Hepatocyte (in vitro differentiated cells): ENCODE data around the gene DSCAML1. TPM values are rescaled to one million over a fixed set of nuclear protein-coding genes. Genes with fewer than 3 reads are reported as not detected.

Experiments
- DNase-seq: peaks from one replicate; pipeline ENCODE4 v3.0.0-alpha.2; 2016; ENCODE audit warnings: low spot score
- H2AFZ ChIP-seq: fragments of 200-600 bp; sonication (generic); 2 replicates; pipeline ENCODE4 v1.6.0; 2016; ENCODE audit warnings: antibody characterized with exemption, mild to moderate bottlenecking
- H3K27ac ChIP-seq: fragments of 200-600 bp; sonication (generic); 2 replicates; pipeline ENCODE4 v1.5.1; 2016; ENCODE audit warnings: mild to moderate bottlenecking
- H3K27me3 ChIP-seq: fragments of 200-600 bp; sonication (generic); 2 replicates; pipeline ENCODE4 v1.6.1; 2016
- H3K36me3 ChIP-seq: fragments of 200-600 bp; sonication (generic); replicated peaks from 2 replicates; pipeline ENCODE4 v1.5.1; 2016; ENCODE audit warnings: low read depth; ENCODE audit not compliant: insufficient read depth
- H3K4me1 ChIP-seq: fragments of 200-600 bp; sonication (generic); 2 replicates; pipeline ENCODE4 v1.5.1; 2016; ENCODE audit warnings: mild to moderate bottlenecking, moderate library complexity; ENCODE audit not compliant: insufficient read depth
- H3K4me2 ChIP-seq: fragments of 200-600 bp; sonication (generic); 2 replicates; pipeline ENCODE4 v1.6.0; 2016
- H3K4me3 ChIP-seq: fragments of 200-600 bp; sonication (generic); 2 replicates; pipeline ENCODE4 v1.5.1; 2016; ENCODE audit warnings: mild to moderate bottlenecking
- H3K79me2 ChIP-seq: fragments of 200-600 bp; sonication (generic); 2 replicates; pipeline ENCODE4 v1.6.0; 2017; ENCODE audit warnings: mild to moderate bottlenecking
- H3K9me2 ChIP-seq: fragments of 200-600 bp; sonication (generic); replicated peaks from 2 replicates; pipeline ENCODE4 v1.6.0; 2017; ENCODE audit warnings: mild to moderate bottlenecking; ENCODE audit not compliant: insufficient read depth
- H3K9me3 ChIP-seq: fragments of 200-600 bp; sonication (generic); 2 replicates; pipeline ENCODE4 v1.5.1; 2016; ENCODE audit warnings: low read depth, mild to moderate bottlenecking
- H4K20me1 ChIP-seq: fragments of 200-600 bp; sonication (generic); 2 replicates; pipeline ENCODE4 v1.6.0; 2016; ENCODE audit warnings: mild to moderate bottlenecking; ENCODE audit not compliant: insufficient read depth, poor library complexity, severe bottlenecking
- EZH2 ChIP-seq: fragments of 200-600 bp; sonication (generic); IDR thresholded peaks from 2 replicates; pipeline ENCODE4 v1.6.1; 2016; ENCODE audit warnings: antibody characterized with exemption, mild to moderate bottlenecking, borderline replicate concordance
- EZH2phosphoT487 ChIP-seq: fragments of 200-600 bp; sonication (generic); IDR thresholded peaks from one replicate; pipeline ENCODE4 v1.6.1; 2018; ENCODE audit warnings: antibody characterized with exemption, mild to moderate bottlenecking, low read depth, moderate library complexity; ENCODE audit not compliant: unreplicated experiment, severe bottlenecking
- WGBS: methylation state at CpG from one replicate; pipeline ENCODE4 v1.1.6; 2016; ENCODE audit warnings: low lambda C conversion rate; ENCODE audit errors: missing lambda C conversion rate; 5-methylcytosine and 5-hydroxymethylcytosine counted together
- polyA plus RNA-seq: library from polyadenylated mRNA; unstranded; fragments of >200 nt; fragmentation: Nextera tagmentation; extraction: Ambion mirVana; gene quantifications from 2 replicates; pipeline ENCODE4 v1.2.1, GENCODE V29; 2016
- total RNA-seq: library from RNA; depleted of rRNA; stranded (reverse); fragments of >200 nt; gene quantifications from 2 replicates; pipeline ENCODE4 v1.2.3, GENCODE V29; 2014
- TF ChIP-seq, protein P1 (sequence below): fragments of 200-600 bp; sonication (generic); IDR thresholded peaks from 2 replicates; pipeline ENCODE4 v1.5.1; 2016; ENCODE audit warnings: antibody characterized with exemption, mild to moderate bottlenecking; ENCODE audit not compliant: poor library complexity

Gene DSCAML1
- total and polyA plus RNA-seq, 2 experiments from 2014 or later, result 0.46 to 2.6 TPM

GRCh38 chr11:117478126-117478860, 318.7 kb downstream of the DSCAML1 start:
- DNase-seq, result no peak
- no peak overlapping the region for H2AFZ ChIP-seq
- H4K20me1 ChIP-seq, result no peaks in the 10 kb centered on the region
- H3K27me3 ChIP-seq, result no peaks in the 10 kb centered on the region
- no peaks in the 10 kb centered on the region for H3K79me2 ChIP-seq
- H3K4me3 ChIP-seq, result no peak overlapping the region
- no peaks in the 10 kb centered on the region for H3K9me3 ChIP-seq
- no peaks in the 10 kb centered on the region for H3K4me1 ChIP-seq
- no peaks in the 10 kb centered on the region for H3K9me2 ChIP-seq
- no peak for TF ChIP-seq EZH2phosphoT487
- TF ChIP-seq EZH2, result no peak
- TF ChIP-seq, protein P1, sequence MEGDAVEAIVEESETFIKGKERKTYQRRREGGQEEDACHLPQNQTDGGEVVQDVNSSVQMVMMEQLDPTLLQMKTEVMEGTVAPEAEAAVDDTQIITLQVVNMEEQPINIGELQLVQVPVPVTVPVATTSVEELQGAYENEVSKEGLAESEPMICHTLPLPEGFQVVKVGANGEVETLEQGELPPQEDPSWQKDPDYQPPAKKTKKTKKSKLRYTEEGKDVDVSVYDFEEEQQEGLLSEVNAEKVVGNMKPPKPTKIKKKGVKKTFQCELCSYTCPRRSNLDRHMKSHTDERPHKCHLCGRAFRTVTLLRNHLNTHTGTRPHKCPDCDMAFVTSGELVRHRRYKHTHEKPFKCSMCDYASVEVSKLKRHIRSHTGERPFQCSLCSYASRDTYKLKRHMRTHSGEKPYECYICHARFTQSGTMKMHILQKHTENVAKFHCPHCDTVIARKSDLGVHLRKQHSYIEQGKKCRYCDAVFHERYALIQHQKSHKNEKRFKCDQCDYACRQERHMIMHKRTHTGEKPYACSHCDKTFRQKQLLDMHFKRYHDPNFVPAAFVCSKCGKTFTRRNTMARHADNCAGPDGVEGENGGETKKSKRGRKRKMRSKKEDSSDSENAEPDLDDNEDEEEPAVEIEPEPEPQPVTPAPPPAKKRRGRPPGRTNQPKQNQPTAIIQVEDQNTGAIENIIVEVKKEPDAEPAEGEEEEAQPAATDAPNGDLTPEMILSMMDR, result no peak
- no peaks in the 10 kb centered on the region for H3K36me3 ChIP-seq
- no peak overlapping the region for H3K4me2 ChIP-seq
- no peak overlapping the region for H3K27ac ChIP-seq
- WGBS, result 72% methylated on average over 10 of the region's 13 CpGs

- Histone ChIP-seq H3K79me2 (no peaks in the 10 kb centered on the region), H3K27me3 (no peaks in the 10 kb centered on the region), H3K9me3 (no peaks in the 10 kb centered on the region), H3K4me3 (no peak overlapping the region), H3K27ac (no peak overlapping the region), H3K9me2 (no peaks in the 10 kb centered on the region), H3K4me2 (no peak overlapping the region), H2AFZ (no peak overlapping the region), H4K20me1 (no peaks in the 10 kb centered on the region), H3K4me1 (no peaks in the 10 kb centered on the region), H3K36me3 (no peaks in the 10 kb centered on the region)
- WGBS, result 85% methylated on average over 4 of the region's 4 CpGs
- DNase-seq, result no peak
- no peak for TF ChIP-seq EZH2
- TF ChIP-seq, protein P1, result no peak
- TF ChIP-seq EZH2phosphoT487, result no peak
Observed at GRCh38 chr11:117477721-117478120, 319.3 kb downstream of the DSCAML1 start.

DNA sequence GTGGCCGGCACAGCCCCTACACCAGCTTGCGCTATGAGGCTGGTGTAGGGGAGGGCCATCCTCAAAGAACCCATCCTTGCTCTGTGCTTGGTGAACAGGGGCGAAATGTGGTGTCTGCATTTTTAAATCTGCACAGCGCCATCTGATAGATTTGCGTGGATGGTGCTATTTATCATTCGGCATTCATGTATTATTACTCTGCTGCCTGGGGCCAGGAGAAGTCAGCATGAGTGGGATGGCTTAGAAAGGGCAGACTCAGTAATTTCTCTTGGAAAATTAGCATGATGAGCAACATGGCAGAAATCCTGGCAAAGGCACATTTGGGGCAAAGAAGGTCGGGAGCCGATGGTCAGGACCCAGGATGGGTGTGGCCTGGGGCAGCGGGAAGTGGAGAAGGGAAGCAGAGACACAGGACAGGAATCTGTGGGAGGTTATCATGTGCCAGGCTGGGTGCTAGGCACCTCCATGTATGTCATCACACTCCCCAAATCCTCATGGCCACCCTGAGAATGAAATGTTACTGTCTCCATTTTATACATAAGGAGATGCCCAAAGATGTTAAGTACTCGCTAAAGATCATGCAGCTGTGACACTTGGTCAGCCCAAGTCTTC, 320.4 kb downstream of the DSCAML1 start:
- Histone ChIP-seq H3K4me3 (no peak overlapping the region), H3K9me3 (no peaks in the 10 kb centered on the region), H3K4me2 (no peak overlapping the region), H3K9me2 (no peaks in the 10 kb centered on the region), H3K4me1 (no peaks in the 10 kb centered on the region), H3K79me2 (no peaks in the 10 kb centered on the region), H3K27ac (no peak overlapping the region), H3K36me3 (no peaks in the 10 kb centered on the region), H4K20me1 (no peaks in the 10 kb centered on the region), H2AFZ (no peak overlapping the region), H3K27me3 (no peaks in the 10 kb centered on the region)
- DNase-seq, result no peak
- TF ChIP-seq EZH2phosphoT487 (no peak), EZH2 (no peak)
- TF ChIP-seq, protein P1, result no peak
- 80% methylated on average over 10 of the region's 10 CpGs for WGBS
